B cell (primary cell): ENCODE data around the gene OVOL3. TPM values are rescaled to one million over a fixed set of nuclear protein-coding genes. Genes with fewer than 3 reads are reported as not detected.

ENCODE experiments used
- ATAC-seq: fragments of 200-7000 bp; cut with Tn5 transposase; one replicate; pipeline ENCODE4 v1.10.0; 2021; ENCODE audit warnings: low read depth, mild to moderate bottlenecking, moderate number of reproducible peaks, moderate library complexity
- CTCF ChIA-PET: fragments of 350-600 bp; sonication (Branson Sonifier 250); formaldehyde crosslinking; loops from one replicate; lab custom pipeline; 2021; ENCODE audit warnings: antibody characterized with exemption, inconsistent platforms; lab: Charles Lee
- POLR2A ChIA-PET: fragments of 350-600 bp; sonication (Branson Sonifier 250); formaldehyde crosslinking; loops from one replicate; lab custom pipeline; 2021; ENCODE audit warnings: antibody characterized with exemption; lab: Charles Lee
- DNase-seq: peaks from one replicate; pipeline ENCODE4 v3.0.0; 2013
- H2AFZ ChIP-seq: 2 replicates; pipeline ENCODE4 v1.6.1; 2012; ENCODE audit warnings: mild to moderate bottlenecking, low read depth, low read length; ENCODE audit not compliant: insufficient read depth, poor library complexity, severe bottlenecking
- H3K27ac ChIP-seq, 2 donors: 1 replicate in 1 of 2; 2 replicates in 1 of 2; pipeline ENCODE4 v1.5.1; 2012 to 2013; ENCODE audit warnings: low read length in 2 of 2, mild to moderate bottlenecking in 2 of 2, moderate library complexity in 1 of 2
- H3K27me3 ChIP-seq, 4 experiments: fragments of 200-600 bp in 1 of 4; sonication (generic) in 1 of 4; replicated peaks in 1 of 4; 1 replicate in 2 of 4; 2 replicates in 2 of 4; pipeline versions ENCODE4 v1.6.1 to v1.7.0; 2013 to 2016; ENCODE audit warnings: low read length in 3 of 4, mild to moderate bottlenecking in 2 of 4, mixed read lengths in 1 of 4, moderate library complexity in 1 of 4; ENCODE audit not compliant: insufficient read depth in 4 of 4, control insufficient read depth in 3 of 4; ENCODE audit errors: control extremely low read depth in 1 of 4
- H3K36me3 ChIP-seq, 2 experiments: replicated peaks in 1 of 2; 1 replicate in 1 of 2; 2 replicates in 1 of 2; pipeline versions ENCODE4 v1.6.1 to v1.7.1; 2013; ENCODE audit warnings: low read length in 1 of 2; ENCODE audit not compliant: insufficient read depth in 2 of 2, control insufficient read depth in 1 of 2; ENCODE audit errors: control extremely low read depth in 1 of 2, extremely low read depth in 1 of 2
- H3K4me1 ChIP-seq, 2 donors: fragments of 200-600 bp in 1 of 2; sonication (generic) in 1 of 2; 1 replicate in 1 of 2; 2 replicates in 1 of 2; pipeline versions ENCODE4 v1.5.1 to v1.6.1; 2013 to 2017; ENCODE audit warnings: low read length in 2 of 2; ENCODE audit not compliant: control insufficient read depth in 2 of 2, insufficient read depth in 2 of 2
- H3K4me2 ChIP-seq: replicated peaks from 2 replicates; pipeline ENCODE3; 2012; ENCODE audit warnings: mild to moderate bottlenecking, low read depth, low read length; ENCODE audit not compliant: poor library complexity, severe bottlenecking
- H3K4me3 ChIP-seq, 5 experiments: fragments of 200-600 bp in 1 of 5; sonication (generic) in 1 of 5; 1 replicate in 3 of 5; 2 replicates in 2 of 5; pipeline versions ENCODE4 v1.5.1 to v1.7.0; 2011 to 2016; ENCODE audit warnings: low read length in 4 of 5, mild to moderate bottlenecking in 4 of 5, low read depth in 2 of 5, control low read depth in 1 of 5, moderate library complexity in 1 of 5; ENCODE audit not compliant: insufficient read depth in 1 of 5; ENCODE audit errors: control extremely low read depth in 1 of 5, extremely low read depth in 1 of 5
- H3K79me2 ChIP-seq: fragments of 200-600 bp; sonication (generic); one replicate; pipeline ENCODE4 v1.6.0; 2016; ENCODE audit warnings: low read length; ENCODE audit not compliant: control insufficient read depth, insufficient read depth
- H3K9ac ChIP-seq: fragments of 200-600 bp; sonication (generic); 2 replicates; pipeline ENCODE4 v1.6.1; 2017; ENCODE audit warnings: mild to moderate bottlenecking, low read length, moderate library complexity
- H3K9me3 ChIP-seq, 3 donors: one replicate each; pipeline versions ENCODE4 v1.6.1 to v1.7.1; 2013; ENCODE audit warnings: low read length in 2 of 3; ENCODE audit not compliant: control insufficient read depth in 2 of 3, insufficient read depth in 1 of 3; ENCODE audit errors: control extremely low read depth in 1 of 3
- H4K20me1 ChIP-seq: 2 replicates; pipeline ENCODE4 v1.6.0; 2012; ENCODE audit warnings: mild to moderate bottlenecking, low read length; ENCODE audit not compliant: insufficient read depth, control insufficient read depth, poor library complexity, severe bottlenecking
- H3K27ac Mint-ChIP-seq: one replicate; pipeline ENCODE4 v1.8.0; 2021; ENCODE audit warnings: mixed read lengths
- H3K27me3 Mint-ChIP-seq: one replicate; pipeline ENCODE4 v1.8.0; 2021; ENCODE audit warnings: mixed read lengths
- H3K4me1 Mint-ChIP-seq: one replicate; pipeline ENCODE4 v1.8.0; 2021; ENCODE audit warnings: mixed read lengths
- H3K4me3 Mint-ChIP-seq: one replicate; pipeline ENCODE4 v1.8.0; 2021; ENCODE audit warnings: mixed read lengths
- H3K9me3 Mint-ChIP-seq: one replicate; pipeline ENCODE4 v1.8.0; 2022; ENCODE audit warnings: mixed read lengths; ENCODE audit not compliant: insufficient read depth
- CTCF ChIP-seq: fragments of 200-600 bp; IDR thresholded peaks from one replicate; pipeline ENCODE4 v1.8.0; 2022; ENCODE audit warnings: antibody characterized with exemption, mild to moderate bottlenecking
- EZH2 ChIP-seq: IDR thresholded peaks from 2 replicates; pipeline ENCODE4 v1.6.1; 2012; ENCODE audit warnings: borderline replicate concordance, low read depth, mild to moderate bottlenecking, moderate library complexity, low read length; ENCODE audit not compliant: insufficient read depth, poor library complexity, severe bottlenecking
- WGBS: methylation state at CpG from one replicate; pipeline ENCODE4 v1.1.5; 2013; ENCODE audit warnings: missing lambda C conversion rate; ENCODE audit not compliant: insufficient coverage; 5-methylcytosine and 5-hydroxymethylcytosine counted together
- intact Hi-C: fragments of 100-400 bp; cut with micrococcal nuclease; formaldehyde crosslinking; loops from one replicate; pipeline ENCODE4 v1.10.0; 2022
- polyA plus RNA-seq: library from polyadenylated mRNA; depleted of rRNA; stranded (reverse); fragments of >200 nt; gene quantifications from 2 replicates; pipeline ENCODE4 v1.2.3, GENCODE V29; 2012
- total RNA-seq, 2 donors: library from RNA; stranded (reverse); fragments of 120-200 nt in 1 of 2; gene quantifications; 1 replicate in 1 of 2; 2 replicates in 1 of 2; pipeline versions ENCODE4 v1.2.3 to v1.2.4, GENCODE V29; 2013 to 2022

The OVOL3 gene
- total and polyA plus RNA-seq, 2 donors (not counting 1 experiment from before 2014, with no cell fraction given), result not detected

- H3K79me2 ChIP-seq, result peaks cover 26% of the 10 kb centered on the region
- intact Hi-C loops, result no loop called here
- DNase-seq (no peak), ATAC-seq (no peak)
- Mint-ChIP-seq H3K27me3 (no peaks in the 10 kb centered on the region), H3K4me1 (peaks cover 11% of the 10 kb centered on the region), H3K9me3 (no peaks in the 10 kb centered on the region), H3K4me3 (no peak overlapping the region), H3K27ac (no peak overlapping the region)
- peaks cover 0 to 5% (median 0%) of the 10 kb centered on the region in 3 donors for H3K9me3 ChIP-seq
- no peak overlapping the region for H3K4me2 ChIP-seq
- no peak for TF ChIP-seq EZH2
- TF ChIP-seq CTCF, result no peak
- ChIA-PET POLR2A (no interaction called here), CTCF (interaction anchor here (2.0 to 2.3 kb wide), 2 partner anchors 14 to 16 kb away, joined by 6 to 9 read pairs; no protein-coding TSS in a partner anchor)
- H3K9ac ChIP-seq, result no peak overlapping the region
- peaks cover 4 to 10% of the 10 kb centered on the region in 2 donors for H3K4me1 ChIP-seq
- H3K36me3 ChIP-seq, result peaks cover 0 to 52% of the 10 kb centered on the region in 2 experiments
- no peak overlapping the region for H2AFZ ChIP-seq
- H3K27me3 ChIP-seq, result no peaks in the 10 kb centered on the region
- WGBS, result 100% methylated on average over 1 of the region's 6 CpGs
- no peak overlapping the region for H3K4me3 ChIP-seq
- H4K20me1 ChIP-seq, result peaks cover 27% of the 10 kb centered on the region
- no peak overlapping the region for H3K27ac ChIP-seq
Measured at GRCh38 chr19:36144624-36145023, 33.7 kb downstream of the OVOL3 start.

GRCh38 chr19:36149673-36150406, 38.9 kb downstream of the OVOL3 start:
- H3K27me3 Mint-ChIP-seq, result no peaks in the 10 kb centered on the region
- ATAC-seq (no peak), DNase-seq (no peak)
- POLR2A ChIA-PET, result no interaction called here
- H3K9ac ChIP-seq, result no peak overlapping the region
- peaks cover 1 to 54% of the 10 kb centered on the region in 2 experiments for H3K36me3 ChIP-seq
- TF ChIP-seq EZH2, result no peak
- TF ChIP-seq CTCF, result no peak
- H3K27ac Mint-ChIP-seq, result no peak overlapping the region
- no peaks in the 10 kb centered on the region for H3K4me1 Mint-ChIP-seq
- WGBS, result 97% methylated on average over 11 of the region's 13 CpGs
- no peaks in the 10 kb centered on the region for H3K9me3 ChIP-seq
- H3K9me3 Mint-ChIP-seq, result no peaks in the 10 kb centered on the region
- no peak overlapping the region for H2AFZ ChIP-seq
- H3K27ac ChIP-seq, result no peak overlapping the region
- H4K20me1 ChIP-seq, result peaks cover 8% of the 10 kb centered on the region
- H3K79me2 ChIP-seq, result peaks cover 6% of the 10 kb centered on the region
- intact Hi-C loops, result no loop called here
- H3K4me2 ChIP-seq, result no peak overlapping the region
- H3K4me1 ChIP-seq, result no peaks in the 10 kb centered on the region
- no peak overlapping the region for H3K4me3 Mint-ChIP-seq
- H3K4me3 ChIP-seq, result no peak overlapping the region
- no peaks in the 10 kb centered on the region for H3K27me3 ChIP-seq
- CTCF ChIA-PET, result interaction anchor here (0.6 to 1.0 kb wide), 2 partner anchors 22 to 23 kb away, joined by 3 read pairs; no protein-coding TSS in a partner anchor
